Measurements from ENCODE around the gene PINLYP. TPM values are rescaled to one million over a fixed set of nuclear protein-coding genes. Genes with fewer than 3 reads are reported as not detected.

The PINLYP gene
- total RNA-seq, 1 experiment from 2014 or later: 0.11 TPM

DNA sequence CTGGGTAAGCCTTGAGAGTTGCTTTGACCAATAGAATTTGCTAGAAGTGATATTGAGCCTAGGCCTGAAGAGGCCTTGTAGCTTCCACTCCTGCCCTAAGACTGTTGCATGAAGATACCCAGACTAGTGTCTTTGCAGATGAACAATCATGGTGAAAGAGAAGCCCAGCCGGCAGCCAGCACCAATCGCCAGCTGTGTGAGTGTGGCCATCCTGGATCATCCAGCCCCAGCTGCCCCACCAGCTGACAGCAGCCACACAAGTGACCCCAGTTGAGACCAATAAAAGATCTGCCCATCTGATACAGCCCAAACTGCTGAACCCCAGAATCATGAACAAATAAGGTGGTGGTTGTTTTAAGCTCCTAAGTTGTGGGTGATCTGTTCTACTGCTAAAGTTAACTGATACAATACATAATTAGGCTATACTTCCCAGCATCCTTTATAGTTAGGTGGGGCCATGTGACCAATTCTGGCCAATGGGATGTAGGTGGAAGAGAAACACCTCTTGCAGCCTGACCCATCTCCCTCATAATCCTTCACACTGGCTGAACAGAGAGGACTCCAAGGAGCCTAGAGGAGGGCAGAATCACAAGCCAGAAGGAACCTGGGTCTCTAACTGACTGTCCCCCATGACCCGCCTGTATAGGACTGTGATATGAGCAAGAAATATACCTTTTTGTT lies 53.2 kb downstream of the PINLYP start:
- DNase-seq (ENCODE audit: low read depth): no peak

DNA sequence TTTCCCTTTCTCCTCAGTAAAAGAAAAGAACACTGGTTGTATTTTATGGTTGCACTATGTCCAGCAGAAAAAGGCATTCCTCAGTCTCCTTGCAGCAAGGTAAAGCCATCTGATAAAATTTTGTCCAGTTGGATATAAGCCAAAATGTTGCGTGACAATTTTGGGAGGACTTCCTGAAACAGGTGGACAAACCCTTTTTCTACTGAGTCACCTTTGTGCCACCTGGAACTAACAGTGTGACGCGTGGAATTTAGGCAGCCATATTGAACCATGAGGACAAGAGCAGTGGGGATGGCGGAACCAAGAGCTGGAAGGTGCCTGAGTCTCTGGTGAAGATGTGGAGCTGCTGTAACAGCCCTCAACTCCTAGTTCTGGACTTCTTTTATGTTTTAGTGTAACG lies 55.9 kb downstream of the PINLYP start:
- DNase-seq (ENCODE audit: low read depth): no peak

Other genes with a start within 250 kb of the PINLYP start
- gene CD177, start 222.1 kb upstream of the PINLYP start, total RNA-seq (2014; rRNA removed; shearing (Covaris generic)): not detected in 2 replicates
- gene TEX101, start 160.9 kb upstream of the PINLYP start, total RNA-seq (2014; rRNA removed; shearing (Covaris generic)): not detected in 2 replicates
- gene LYPD3, start 110.2 kb upstream of the PINLYP start, total RNA-seq (2014; rRNA removed; shearing (Covaris generic)): 0.74 TPM in 1 of 2 replicates, not detected in the other
- 7.8 and 17.6 TPM in 2 replicates for gene PHLDB3, start 71.1 kb upstream of the PINLYP start, total RNA-seq (2014; rRNA removed; shearing (Covaris generic))
- gene ETHE1, start 48.6 kb upstream of the PINLYP start, total RNA-seq (2014; rRNA removed; shearing (Covaris generic)): 17.9 and 29.7 TPM in 2 replicates
- gene ZNF575, start 42.6 kb upstream of the PINLYP start, total RNA-seq (2014; rRNA removed; shearing (Covaris generic)): not detected in 2 replicates
- gene XRCC1, start 274 bp upstream of the PINLYP start, total RNA-seq (2014; rRNA removed; shearing (Covaris generic)): 40.1 and 42.7 TPM in 2 replicates
- 15.8 and 20.4 TPM in 2 replicates for gene IRGQ, start 20.3 kb downstream of the PINLYP start, total RNA-seq (2014; rRNA removed; shearing (Covaris generic))
- 13.8 and 16.0 TPM in 2 replicates for gene ZNF576, start 20.8 kb downstream of the PINLYP start, total RNA-seq (2014; rRNA removed; shearing (Covaris generic))
- gene SRRM5, start 36.3 kb downstream of the PINLYP start, total RNA-seq (2014; rRNA removed; shearing (Covaris generic)): not detected in 2 replicates
- gene ZNF428, start 43.8 kb downstream of the PINLYP start, total RNA-seq (2014; rRNA removed; shearing (Covaris generic)): 40.5 and 41.9 TPM in 2 replicates
- 4.8 and 9.9 TPM in 2 replicates for gene CADM4, start 64.0 kb downstream of the PINLYP start, total RNA-seq (2014; rRNA removed; shearing (Covaris generic))
- gene PLAUR, start 94.4 kb downstream of the PINLYP start, total RNA-seq (2014; rRNA removed; shearing (Covaris generic)): 159 and 206 TPM in 2 replicates
- not detected in 2 replicates for gene IRGC, start 140.3 kb downstream of the PINLYP start, total RNA-seq (2014; rRNA removed; shearing (Covaris generic))
- gene SMG9, start 179.2 kb downstream of the PINLYP start, total RNA-seq (2014; rRNA removed; shearing (Covaris generic)): 14.1 and 20.3 TPM in 2 replicates
- gene KCNN4, start 205.2 kb downstream of the PINLYP start, total RNA-seq (2014; rRNA removed; shearing (Covaris generic)): 6.0 and 9.8 TPM in 2 replicates
- 0.89 and 2.9 TPM in 2 replicates for gene LYPD5, start 226.6 kb downstream of the PINLYP start, total RNA-seq (2014; rRNA removed; shearing (Covaris generic))